ENCODE results near the gene UTS2R.

Gene UTS2R

DNA sequence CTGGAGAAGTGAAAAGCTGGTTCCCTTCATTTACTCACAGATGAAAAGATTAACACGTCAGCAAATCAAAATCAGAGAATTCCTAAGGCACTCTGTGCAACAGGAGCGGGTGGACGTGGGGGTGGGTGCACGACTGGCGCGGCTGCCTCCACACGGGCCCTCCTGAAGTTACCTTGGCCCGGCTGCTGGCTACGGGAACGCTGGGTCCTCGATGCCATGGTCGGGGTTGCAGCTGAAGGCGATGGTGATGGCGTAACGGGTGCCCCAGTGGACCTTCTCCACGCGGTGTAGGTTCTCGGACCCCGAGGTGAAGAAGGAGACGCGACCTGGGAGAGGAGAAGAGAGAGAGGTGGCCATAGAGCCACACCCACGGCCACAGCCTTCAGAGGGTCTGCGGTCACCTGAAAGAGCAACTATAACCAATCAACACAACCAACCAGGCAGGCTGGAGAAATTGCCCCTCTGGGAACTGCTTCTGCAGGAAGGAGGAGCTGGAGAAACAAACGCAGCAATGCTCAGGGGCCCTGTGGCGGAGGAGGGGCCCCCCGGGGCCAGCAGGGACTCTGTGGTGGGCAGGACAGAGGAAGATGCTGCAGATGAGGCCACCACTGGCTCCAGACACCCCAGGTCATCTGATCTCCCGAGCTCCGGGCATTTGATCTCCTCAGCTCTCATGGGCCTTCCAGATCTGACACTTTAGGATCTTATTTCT is 20.8 kb downstream of the UTS2R start:
- Histone ChIP-seq H3K36me3 (ENCODE audit: insufficient read depth, low read length) (no peaks in the 10 kb centered on the region), H3K4me1 (ENCODE audit: insufficient read depth, low read length) (no peaks in the 10 kb centered on the region), H3K9me3 (ENCODE audit: control insufficient read depth, insufficient read depth, low read length) (no peaks in the 10 kb centered on the region), H3K9ac (ENCODE audit: low read depth, low read length) (no peak overlapping the region)

- Histone ChIP-seq H3K9me3 (ENCODE audit: control insufficient read depth, insufficient read depth, low read length) (no peaks in the 10 kb centered on the region), H3K4me1 (ENCODE audit: insufficient read depth, low read length) (no peaks in the 10 kb centered on the region), H3K36me3 (ENCODE audit: insufficient read depth, low read length) (no peaks in the 10 kb centered on the region), H3K9ac (ENCODE audit: low read depth, low read length) (no peak overlapping the region)
Measured at GRCh38 chr17:82392941-82393340, 21.4 kb downstream of the UTS2R start.

DNA sequence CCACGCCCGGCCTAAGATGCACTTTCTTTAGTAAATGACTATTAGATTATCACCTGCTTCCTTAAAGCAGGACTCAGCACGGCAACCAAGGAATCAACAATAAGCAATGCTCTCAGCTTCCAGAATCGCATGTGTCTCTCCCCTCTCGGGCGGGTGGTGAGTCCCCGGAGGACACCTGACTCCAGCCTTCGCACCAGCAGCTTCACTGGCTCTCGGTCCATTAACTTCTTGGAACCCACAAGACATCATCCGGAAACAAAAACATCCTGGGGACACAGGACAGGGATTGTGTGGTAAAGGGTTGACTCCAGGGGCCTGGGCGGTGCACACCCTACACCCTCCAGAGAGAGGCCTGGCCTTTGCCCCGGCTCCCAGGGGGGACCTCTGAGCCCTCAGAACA is 22.7 kb downstream of the UTS2R start:
- H3K4me1 ChIP-seq (ENCODE audit: insufficient read depth, low read length), result no peaks in the 10 kb centered on the region
- no peaks in the 10 kb centered on the region for H3K36me3 ChIP-seq (ENCODE audit: insufficient read depth, low read length)
- H3K9me3 ChIP-seq (ENCODE audit: control insufficient read depth, insufficient read depth, low read length), result no peaks in the 10 kb centered on the region
- no peak overlapping the region for H3K9ac ChIP-seq (ENCODE audit: low read depth, low read length)

DNA sequence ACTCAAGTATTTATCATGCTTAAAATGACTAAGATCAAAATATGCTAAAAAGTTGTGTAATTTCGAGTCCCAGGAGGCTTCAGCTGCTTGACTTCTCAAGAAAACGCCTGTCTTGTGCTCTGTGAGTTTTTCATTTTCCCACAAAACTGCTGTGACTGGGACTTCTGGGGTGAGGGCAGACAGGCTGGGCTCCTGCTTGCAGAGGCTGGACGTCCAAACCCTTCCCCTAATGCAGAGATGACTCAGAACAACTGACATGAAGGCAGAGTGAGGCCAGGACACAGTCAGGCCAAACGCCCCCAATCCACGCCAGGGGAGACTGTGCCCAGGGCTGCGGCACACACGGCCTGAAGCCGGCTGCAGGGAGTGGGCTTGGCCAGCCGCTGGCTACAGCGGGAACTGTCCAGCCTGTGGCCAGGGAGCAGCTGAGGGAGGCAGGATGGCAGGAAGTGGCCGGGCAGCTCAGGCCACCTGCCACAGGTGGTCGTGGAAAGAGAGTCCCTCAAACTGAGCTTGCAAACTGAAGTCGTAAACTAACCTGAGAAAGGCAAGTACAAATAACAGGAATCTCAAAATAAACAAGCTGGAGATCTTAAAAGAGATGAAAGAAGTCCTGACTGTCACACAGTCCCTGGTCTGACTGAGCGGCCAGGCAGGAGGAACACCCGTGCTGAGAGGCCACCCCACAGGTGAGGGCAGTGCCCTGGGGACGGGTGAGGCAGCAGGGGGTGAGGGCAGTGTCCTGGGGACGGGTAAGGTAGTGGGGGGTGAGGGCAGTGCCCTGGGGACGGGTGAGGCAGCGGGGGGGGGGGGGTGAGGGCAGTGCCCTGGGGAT is 25.3 kb downstream of the UTS2R start:
- H3K9ac ChIP-seq (ENCODE audit: low read depth, low read length), result no peak overlapping the region
- H3K36me3 ChIP-seq (ENCODE audit: insufficient read depth, low read length), result peaks cover 3% of the 10 kb centered on the region; the same call in 1 of the 2 replicates
- H3K4me1 ChIP-seq (ENCODE audit: insufficient read depth, low read length), result no peaks in the 10 kb centered on the region
- no peaks in the 10 kb centered on the region for H3K9me3 ChIP-seq (ENCODE audit: control insufficient read depth, insufficient read depth, low read length)

GRCh38 chr17:82397449-82398335 is 26.1 kb downstream of the UTS2R start:
- Histone ChIP-seq H3K4me1 (ENCODE audit: insufficient read depth, low read length) (no peaks in the 10 kb centered on the region), H3K9ac (ENCODE audit: low read depth, low read length) (no peak overlapping the region), H3K9me3 (ENCODE audit: control insufficient read depth, insufficient read depth, low read length) (no peaks in the 10 kb centered on the region), H3K36me3 (ENCODE audit: insufficient read depth, low read length) (peaks cover 3% of the 10 kb centered on the region; the same call in 1 of the 2 replicates)

DNA sequence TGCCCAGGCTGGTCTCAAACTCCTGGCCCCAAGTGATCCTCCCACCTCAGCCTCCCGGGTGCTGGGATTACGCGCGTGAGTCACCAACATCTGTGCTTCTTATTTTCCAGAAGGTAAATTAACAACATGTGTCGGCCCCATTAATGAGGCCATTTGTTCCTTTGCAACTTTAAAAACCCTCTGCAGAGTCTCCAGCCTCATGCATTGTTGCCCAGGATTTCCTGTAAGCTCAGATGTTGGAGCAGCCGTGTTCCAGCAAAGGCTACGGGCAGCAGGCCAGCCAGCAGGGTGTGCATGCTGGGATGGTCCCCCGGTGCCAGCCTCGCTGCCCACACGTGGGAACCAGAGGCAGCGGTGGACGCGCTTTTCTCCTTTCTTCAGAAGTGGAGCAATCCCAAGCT is 27.5 kb downstream of the UTS2R start:
- H3K9ac ChIP-seq (ENCODE audit: low read depth, low read length), result no peak overlapping the region

GRCh38 chr17:82399601-82400101 is 28.1 kb downstream of the UTS2R start:
- no peaks in the 10 kb centered on the region for H3K9me3 ChIP-seq (ENCODE audit: control insufficient read depth, insufficient read depth, low read length)
- no peaks in the 10 kb centered on the region for H3K4me1 ChIP-seq (ENCODE audit: insufficient read depth, low read length)
- H3K36me3 ChIP-seq (ENCODE audit: insufficient read depth, low read length), result peaks cover 3% of the 10 kb centered on the region; the same call in 1 of the 2 replicates
- H3K9ac ChIP-seq (ENCODE audit: low read depth, low read length), result no peak overlapping the region

More for the DNA sequence above, 27.5 kb downstream of the UTS2R start:
- Histone ChIP-seq H3K9me3 (ENCODE audit: control insufficient read depth, insufficient read depth, low read length) (no peaks in the 10 kb centered on the region), H3K4me1 (ENCODE audit: insufficient read depth, low read length) (no peaks in the 10 kb centered on the region), H3K36me3 (ENCODE audit: insufficient read depth, low read length) (peaks cover 3% of the 10 kb centered on the region; the same call in 1 of the 2 replicates)

- Histone ChIP-seq H3K4me1 (ENCODE audit: insufficient read depth, low read length) (no peaks in the 10 kb centered on the region), H3K9me3 (ENCODE audit: control insufficient read depth, insufficient read depth, low read length) (no peaks in the 10 kb centered on the region), H3K9ac (ENCODE audit: low read depth, low read length) (no peak overlapping the region), H3K36me3 (ENCODE audit: insufficient read depth, low read length) (peaks cover 3% of the 10 kb centered on the region; the same call in 1 of the 2 replicates)
Measured at GRCh38 chr17:82400206-82400605, 28.6 kb downstream of the UTS2R start.

- Histone ChIP-seq H3K9me3 (ENCODE audit: control insufficient read depth, insufficient read depth, low read length) (no peaks in the 10 kb centered on the region), H3K36me3 (ENCODE audit: insufficient read depth, low read length) (peaks cover 3% of the 10 kb centered on the region; the same call in 1 of the 2 replicates), H3K4me1 (ENCODE audit: insufficient read depth, low read length) (no peaks in the 10 kb centered on the region), H3K9ac (ENCODE audit: low read depth, low read length) (no peak overlapping the region)
Measured at GRCh38 chr17:82400830-82401229, 29.3 kb downstream of the UTS2R start.

GRCh38 chr17:82402865-82403264 is 31.3 kb downstream of the UTS2R start:
- no peaks in the 10 kb centered on the region for H3K9me3 ChIP-seq (ENCODE audit: control insufficient read depth, insufficient read depth, low read length)
- no peaks in the 10 kb centered on the region for H3K4me1 ChIP-seq (ENCODE audit: insufficient read depth, low read length)
- H3K36me3 ChIP-seq (ENCODE audit: insufficient read depth, low read length), result peaks cover 3% of the 10 kb centered on the region; the same call in 1 of the 2 replicates
- H3K9ac ChIP-seq (ENCODE audit: low read depth, low read length), result no peak overlapping the region

DNA sequence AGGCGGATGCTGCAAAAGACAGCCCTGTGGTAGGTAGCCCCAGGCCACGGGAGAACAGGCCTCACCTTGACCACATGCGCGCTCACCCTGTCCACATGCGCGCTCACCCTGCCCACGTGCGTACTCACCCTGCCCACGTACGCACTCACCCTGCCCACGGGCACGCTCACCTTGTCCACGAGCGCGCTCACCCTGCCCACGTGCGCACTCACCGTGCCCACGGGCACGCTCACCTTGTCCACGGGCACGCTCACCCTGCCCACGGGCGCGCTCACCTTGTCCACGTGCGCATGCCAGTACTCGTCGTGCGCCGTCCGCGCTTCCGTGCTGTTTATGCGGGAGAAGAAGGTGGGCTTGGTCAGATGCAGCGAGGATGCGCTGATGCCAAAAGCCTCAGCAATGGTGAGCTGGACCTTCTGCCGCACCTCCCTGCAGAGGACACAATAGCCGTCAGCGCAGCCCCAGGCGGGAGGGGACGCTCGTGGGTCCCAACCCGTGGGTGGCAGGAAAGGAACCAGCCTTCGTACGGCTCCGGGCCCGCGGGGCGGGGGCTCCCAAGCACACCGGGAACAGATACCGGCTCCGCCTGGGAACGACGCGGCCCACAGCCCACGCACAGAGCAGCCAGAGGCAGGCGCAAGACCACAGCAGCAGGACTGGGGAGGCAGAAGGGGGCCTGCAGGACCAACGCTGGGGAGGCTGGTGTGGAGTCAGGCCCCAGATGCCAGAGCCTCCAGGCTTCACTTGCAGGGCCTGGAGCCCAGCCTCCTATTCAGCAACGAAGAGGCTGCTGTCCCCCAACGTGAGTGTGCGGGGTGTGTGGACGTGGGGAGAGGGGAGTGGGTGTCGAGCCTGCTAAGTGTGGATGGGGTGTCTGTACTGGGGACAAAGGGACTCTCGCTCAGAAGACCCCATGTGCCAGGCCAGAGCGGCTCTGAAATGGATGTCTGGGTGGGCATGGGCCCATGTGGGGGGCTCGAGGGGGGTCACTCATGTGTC is 32.4 kb downstream of the UTS2R start:
- peaks cover 3% of the 10 kb centered on the region; the same call in 1 of the 2 replicates for H3K36me3 ChIP-seq (ENCODE audit: insufficient read depth, low read length)

GRCh38 chr17:82405051-82405450 is 33.5 kb downstream of the UTS2R start:
- Histone ChIP-seq H3K4me1 (ENCODE audit: insufficient read depth, low read length) (no peaks in the 10 kb centered on the region), H3K36me3 (ENCODE audit: insufficient read depth, low read length) (peaks cover 3% of the 10 kb centered on the region; the same call in 1 of the 2 replicates), H3K9ac (ENCODE audit: low read depth, low read length) (no peak overlapping the region), H3K9me3 (ENCODE audit: control insufficient read depth, insufficient read depth, low read length) (no peaks in the 10 kb centered on the region)

More for the DNA sequence above, 32.4 kb downstream of the UTS2R start:
- Histone ChIP-seq H3K9ac (ENCODE audit: low read depth, low read length) (no peak overlapping the region), H3K4me1 (ENCODE audit: insufficient read depth, low read length) (no peaks in the 10 kb centered on the region), H3K9me3 (ENCODE audit: control insufficient read depth, insufficient read depth, low read length) (no peaks in the 10 kb centered on the region)

GRCh38 chr17:82406131-82406671 is 34.6 kb downstream of the UTS2R start:
- H3K36me3 ChIP-seq (ENCODE audit: insufficient read depth, low read length), result no peaks in the 10 kb centered on the region
- H3K4me1 ChIP-seq (ENCODE audit: insufficient read depth, low read length), result no peaks in the 10 kb centered on the region
- no peaks in the 10 kb centered on the region for H3K9me3 ChIP-seq (ENCODE audit: control insufficient read depth, insufficient read depth, low read length)
- H3K9ac ChIP-seq (ENCODE audit: low read depth, low read length), result no peak overlapping the region
